OCI-LY7 (cell line): Measurements from ENCODE around the gene CEP20.

Experiments used
- CTCF ChIP-seq: fragments of 200-600 bp; sonication (generic); conservative IDR thresholded peaks from 2 replicates; pipeline ENCODE4 v1.5.1; 2014; ENCODE audit warnings: mild to moderate bottlenecking, antibody characterized with exemption, low read length, moderate library complexity, mixed read lengths
- EZH2phosphoT487 ChIP-seq: fragments of 200-600 bp; sonication (generic); IDR thresholded peaks from 2 replicates; pipeline ENCODE4 v1.6.1; 2018; ENCODE audit warnings: low read depth, borderline replicate concordance, mild to moderate bottlenecking, mixed run types, antibody characterized with exemption, low read length, moderate library complexity, mixed read lengths

- TF ChIP-seq CTCF (no peak), EZH2phosphoT487 (no peak)
Observed at GRCh38 chr16:15827709-15828343, 60.6 kb downstream of the CEP20 start.
